Stimulated activated CD8-positive, alpha-beta memory T cell treated with anti-CD3 and anti-CD28 coated beads, Interleukin-15, amount 100 ng/mL, for 24 hours (primary cell): ENCODE measurements around the gene OPCML.

Experiments
- DNase-seq: peaks from one replicate; pipeline ENCODE4 v3.0.0-alpha.2; 2020; ENCODE audit warnings: low read depth

Gene OPCML

DNA sequence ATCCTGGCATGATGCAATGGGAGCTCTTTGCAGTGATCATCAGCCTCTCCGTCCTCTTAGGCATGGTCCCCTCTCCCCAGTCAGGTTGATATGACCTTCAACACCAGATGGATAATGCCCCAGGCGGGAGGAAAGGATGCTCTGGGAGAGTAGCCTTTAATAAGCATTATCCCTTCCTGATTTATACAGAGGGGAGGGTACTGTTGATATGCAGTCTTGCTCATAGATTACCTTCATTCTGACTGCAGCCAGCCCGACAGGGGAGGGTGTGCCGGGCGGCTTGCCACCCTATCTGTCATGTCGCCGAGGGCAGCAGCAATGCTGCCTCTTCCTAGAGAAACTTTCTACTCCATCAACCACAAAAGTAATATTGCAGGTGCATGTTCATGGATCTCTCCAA is 497.4 kb downstream of the OPCML start:
- no peak for DNase-seq

DNA sequence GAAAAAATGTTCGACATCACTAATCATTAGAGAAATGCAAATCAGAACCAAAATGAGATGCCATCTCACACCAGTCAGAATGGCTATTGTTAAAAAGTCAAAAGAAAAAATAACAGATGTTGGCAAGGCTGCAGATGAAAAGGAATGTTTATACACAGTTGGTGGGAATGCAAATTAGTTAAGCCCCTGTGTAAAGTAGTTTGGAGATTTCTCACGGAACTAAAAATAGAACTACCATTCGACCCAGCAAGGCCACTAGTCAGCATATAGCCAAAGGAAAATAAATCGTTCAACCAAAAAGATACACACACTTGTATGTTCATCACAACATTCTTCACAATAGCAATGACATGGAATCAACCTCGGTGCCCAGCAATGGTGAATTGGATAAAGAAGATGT is 503.2 kb downstream of the OPCML start:
- DNase-seq, result no peak

DNA sequence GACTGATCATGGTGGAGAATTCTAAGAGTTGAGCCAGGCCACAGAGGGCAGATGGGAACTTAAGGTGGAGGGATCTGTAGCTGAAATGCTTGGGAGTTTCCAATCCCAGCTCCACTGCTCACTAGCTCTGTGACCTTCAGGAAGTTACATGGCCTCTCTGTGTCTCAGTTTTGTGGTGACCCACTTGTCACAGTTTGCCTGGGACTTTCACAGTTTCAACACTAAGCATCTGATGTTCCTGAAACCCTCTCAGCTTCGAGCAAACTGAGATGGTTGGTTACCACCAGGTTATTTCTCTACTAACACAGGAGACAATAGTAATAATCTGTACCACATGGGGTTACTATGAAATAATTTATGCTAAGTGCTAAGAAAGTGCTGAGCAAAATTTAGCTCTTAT is 505.3 kb downstream of the OPCML start:
- no peak for DNase-seq

DNA sequence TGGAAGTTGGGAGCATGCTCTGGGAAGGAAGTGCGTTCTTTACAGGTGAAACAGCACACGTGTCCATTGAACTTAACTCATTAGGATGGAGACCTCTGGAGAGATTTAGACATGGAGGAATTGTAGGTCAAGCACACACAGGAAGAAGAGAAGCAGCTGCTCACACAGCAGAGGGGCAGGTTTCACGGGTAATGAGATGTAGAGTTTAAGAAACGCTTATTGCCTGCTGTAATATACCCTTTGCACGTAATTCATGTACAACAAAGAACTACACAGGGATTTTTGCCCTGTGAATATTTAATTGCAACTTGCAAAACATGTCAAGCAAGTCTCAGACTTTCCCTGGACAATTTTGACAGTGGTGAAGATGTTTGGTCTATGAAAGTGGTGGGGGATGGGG is 508.0 kb downstream of the OPCML start:
- DNase-seq, result no peak

DNA sequence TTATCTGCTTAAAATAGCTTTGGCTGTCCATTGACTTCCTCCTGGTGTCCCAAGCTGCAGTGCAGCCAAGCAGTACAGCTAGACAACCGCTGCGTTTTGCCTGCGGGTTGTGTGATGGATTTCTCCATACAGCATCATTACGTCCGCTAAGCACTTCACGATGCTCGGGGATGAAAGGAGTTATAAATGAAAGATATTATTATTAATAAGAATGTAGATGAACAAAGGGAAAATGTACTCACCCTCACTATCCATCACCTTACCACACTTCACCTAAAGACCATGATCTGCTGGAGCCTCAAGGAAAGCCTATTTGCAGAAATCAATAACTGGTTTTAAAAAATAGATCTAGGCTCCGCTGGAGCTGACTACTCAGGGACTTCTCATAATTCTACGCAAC is 509.1 kb downstream of the OPCML start:
- DNase-seq, result no peak

DNA sequence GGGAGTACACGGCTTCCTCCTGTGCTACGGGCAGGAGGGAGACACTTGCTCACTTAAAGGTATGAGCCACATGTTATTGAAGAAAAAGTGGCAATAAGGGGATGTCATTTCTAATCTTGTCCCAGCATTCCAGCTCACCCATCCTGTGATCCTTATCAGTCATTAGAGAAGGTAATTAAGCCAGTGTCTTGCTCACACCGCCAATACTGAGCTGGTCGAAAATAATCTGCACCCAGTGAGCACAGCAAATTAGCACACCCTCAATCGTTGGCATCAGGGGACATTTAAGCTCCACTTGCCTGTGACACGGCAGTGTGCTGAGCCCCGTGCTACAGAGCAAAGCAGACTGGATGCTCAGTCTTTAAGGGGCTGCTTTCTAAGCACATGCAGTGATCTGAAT is 510.7 kb downstream of the OPCML start:
- no peak for DNase-seq

DNA sequence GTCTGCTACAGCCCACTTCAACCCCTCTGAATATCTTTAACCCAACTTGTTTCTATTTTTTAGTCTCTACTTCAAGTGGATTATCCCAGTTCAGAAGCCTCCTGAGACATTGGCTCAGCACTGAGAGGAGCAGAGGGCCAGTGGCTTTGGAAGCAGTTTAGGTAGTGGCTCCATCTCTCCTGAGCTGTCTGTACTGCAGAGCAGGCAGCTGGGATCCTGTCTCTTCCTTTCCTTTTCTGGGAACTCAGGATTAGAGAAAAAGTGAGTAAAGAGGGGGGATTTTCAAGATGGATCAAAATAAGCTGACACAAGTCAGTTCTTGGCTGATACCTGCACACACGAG is 512.0 kb downstream of the OPCML start:
- DNase-seq, result no peak

DNA sequence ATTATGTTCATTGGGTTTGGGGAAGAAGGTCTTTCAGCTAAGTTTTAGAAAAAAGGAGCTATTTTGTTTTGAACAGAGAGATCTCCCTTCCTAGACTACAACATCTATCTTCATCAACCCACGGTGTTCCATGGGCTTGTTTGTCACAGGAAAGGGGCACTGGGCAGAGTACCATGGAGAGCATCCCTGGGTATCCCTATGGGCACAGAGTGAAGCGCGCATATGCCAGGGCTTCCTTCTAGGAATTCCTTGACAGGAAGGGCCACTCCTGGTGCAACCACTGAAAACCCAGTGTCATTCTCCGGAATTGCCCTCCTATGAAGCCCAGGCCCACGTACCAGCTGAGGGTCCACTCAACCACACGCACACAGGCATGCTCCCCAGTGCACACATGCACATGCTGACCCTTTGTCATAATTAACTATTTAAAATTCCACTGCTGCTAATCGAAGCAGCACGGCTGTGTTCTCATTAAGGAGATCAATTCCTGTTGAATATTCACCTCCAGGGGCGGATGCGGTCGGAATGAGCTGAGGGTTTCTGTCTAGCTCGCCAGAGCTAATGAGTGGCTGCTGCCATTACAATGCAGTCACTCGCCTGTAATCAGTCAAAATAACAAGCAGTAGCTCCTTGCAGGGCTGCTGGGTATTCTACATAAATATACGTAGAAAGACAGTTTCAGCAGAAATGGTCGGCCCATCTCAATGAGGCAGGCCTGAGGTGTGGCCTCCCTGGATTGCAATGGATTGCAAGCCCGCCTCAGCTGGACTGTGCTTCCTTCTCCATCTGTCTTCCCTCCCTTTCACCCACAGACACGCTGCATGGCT is 512.5 kb downstream of the OPCML start:
- DNase-seq, result no peak

DNA sequence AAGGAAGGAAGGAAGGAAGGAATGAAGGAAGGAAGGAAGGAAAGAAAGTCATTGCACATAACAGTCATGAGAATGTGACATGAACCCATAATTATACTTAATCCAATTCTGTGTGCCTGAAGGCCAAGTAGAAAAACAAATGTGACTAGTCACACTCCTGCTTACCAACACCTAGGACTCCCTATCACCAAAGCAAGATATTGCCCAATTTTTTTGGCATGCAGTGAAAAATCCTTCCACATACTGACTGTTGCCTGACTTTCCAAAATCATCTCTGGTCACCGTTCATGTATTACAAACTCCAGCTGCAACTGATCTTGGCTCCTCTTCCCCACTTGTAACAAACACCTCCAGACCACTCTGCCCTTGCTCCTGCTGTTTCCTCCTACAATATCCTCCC is 516.8 kb downstream of the OPCML start:
- DNase-seq, result no peak

DNA sequence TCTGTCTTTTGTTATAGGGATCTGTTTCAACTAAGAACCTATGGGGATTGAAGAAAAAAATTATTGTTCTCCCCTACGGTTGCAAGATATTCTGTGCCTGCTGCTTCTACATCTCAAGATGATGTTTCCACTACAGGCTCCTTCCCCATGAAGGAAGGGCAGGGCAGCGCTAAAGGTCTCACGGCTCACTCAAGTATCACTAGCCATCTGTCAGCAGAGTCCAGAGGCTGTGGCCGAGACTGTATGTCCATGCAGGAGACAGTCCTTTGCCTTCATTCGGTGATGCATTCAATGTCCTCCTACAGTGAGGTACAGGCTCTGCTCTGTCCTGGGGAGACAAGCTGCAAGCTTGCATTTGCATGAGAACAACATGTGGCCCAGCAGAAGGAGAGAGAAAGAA is 518.0 kb downstream of the OPCML start:
- no peak for DNase-seq

DNA sequence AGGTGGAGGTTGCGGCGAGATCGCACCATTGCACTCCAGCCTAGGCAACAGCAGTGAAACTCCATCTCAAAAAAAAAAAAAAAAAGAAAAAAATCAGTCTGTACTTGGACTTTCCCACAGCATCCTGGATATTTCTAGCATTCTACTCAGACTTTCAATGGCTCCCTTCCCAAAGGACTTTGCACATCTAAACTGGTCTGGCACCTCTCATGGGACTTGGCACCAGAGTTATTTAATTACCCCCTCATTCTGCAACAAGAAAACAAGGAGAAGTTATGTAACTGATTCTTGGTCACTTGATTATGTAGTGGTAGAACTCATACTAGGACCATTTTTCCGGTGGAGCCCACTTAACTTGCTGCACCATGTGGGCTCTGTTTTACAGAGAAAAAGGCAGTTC is 519.5 kb downstream of the OPCML start:
- no peak for DNase-seq

DNA sequence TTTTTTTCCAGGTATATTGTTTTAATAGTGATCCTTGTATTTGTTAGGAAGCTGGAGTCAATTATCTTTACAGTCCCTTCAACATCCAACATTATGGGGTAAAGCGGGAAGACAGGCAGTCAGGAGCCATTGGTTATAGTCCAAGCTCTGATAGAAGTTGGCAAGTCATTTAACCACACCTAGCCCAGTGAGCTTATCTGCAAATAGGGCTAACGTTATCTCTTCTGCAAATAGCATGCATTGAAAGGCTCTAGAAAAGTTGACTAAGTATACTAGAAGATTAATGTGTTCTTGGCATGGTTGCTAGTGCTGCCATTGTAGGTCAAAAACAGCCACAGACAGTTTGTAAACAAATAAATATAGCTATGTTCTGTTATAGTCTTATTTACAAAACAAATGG is 520.7 kb downstream of the OPCML start:
- DNase-seq, result no peak

DNA sequence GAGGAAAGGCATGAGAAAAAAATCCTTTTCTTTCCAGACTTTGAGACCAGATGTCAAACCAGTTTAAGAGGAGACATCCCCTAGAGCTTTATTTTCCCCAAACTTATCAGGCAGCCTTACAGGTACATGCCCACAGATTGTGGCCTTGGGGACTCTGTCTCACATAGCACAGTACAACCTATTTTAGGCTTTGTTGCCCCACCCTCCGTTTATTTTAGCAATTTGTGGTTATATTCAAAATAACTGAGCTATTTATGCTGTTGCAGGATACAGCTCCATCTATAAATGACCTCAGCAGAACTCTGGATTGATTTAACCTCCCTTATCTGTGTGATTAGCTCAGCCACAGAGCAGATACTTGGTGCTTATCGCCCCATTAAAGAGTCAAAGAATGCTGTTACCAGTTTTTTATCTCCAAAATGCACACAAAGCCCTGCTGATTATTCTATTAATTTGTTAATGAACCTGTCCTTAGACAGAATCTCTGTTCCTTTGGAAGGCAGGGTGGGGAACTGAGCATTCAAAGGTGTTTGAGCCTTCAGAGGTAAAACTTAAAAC is 525.2 kb downstream of the OPCML start:
- no peak for DNase-seq

DNA sequence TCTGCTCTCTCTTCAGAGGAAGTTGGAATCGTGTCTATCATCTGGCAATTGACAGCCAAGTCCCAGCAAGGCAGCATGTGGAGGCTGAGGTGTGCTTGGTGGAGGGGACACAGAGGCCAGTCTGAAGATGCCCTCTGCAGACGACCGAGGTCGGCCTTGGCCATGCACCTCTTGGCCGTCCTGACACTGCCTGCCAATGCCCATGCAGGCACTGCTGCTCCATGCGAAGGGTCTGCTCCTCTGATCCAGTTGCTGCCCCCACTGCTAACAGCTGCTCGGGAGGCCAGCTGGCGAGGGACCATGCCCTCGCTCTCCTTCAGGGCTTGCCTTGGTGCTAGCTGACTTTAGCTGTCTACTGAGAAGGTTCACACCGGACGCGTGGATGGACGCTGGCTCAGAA is 527.9 kb downstream of the OPCML start:
- DNase-seq, result no peak

DNA sequence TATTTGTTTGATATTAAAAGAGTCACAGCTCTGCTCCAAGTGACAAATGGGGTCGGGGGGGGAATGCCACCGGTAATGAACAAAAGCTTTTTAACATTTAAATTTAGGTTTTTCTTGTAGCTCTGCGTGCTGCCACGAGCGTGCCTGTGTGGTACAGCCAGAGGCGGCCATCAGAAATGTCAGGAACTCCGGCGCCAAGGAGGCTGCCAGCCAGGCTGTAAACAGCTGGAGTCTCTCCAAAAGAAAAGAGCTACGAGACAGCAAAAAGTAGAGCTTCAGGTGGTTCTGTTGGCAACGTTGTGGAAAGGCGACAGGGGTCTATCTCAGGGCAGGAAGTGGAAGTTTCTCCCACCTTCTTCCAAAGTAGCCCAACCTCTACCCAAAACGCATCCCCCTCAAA is 532.8 kb downstream of the OPCML start:
- no peak for DNase-seq

DNA sequence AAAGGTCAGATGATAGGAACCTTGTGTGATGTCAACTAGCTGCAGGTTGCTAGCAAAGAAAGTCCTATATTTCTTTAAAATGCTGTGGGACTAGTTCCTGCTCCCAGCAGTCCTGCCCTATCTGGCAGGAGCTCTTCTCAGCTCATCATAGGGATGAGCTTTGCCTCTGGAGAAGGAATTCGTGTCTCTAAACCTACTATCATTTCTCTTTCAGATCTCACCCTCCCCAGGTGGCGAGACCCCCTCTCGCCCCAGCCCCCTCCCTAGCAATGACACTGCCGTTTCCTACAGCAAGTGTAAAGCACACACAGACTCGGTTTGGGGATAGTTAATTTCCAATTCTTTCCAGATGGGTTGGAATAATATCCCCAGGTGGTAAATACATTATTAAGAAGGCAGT is 533.3 kb downstream of the OPCML start:
- DNase-seq, result no peak

DNA sequence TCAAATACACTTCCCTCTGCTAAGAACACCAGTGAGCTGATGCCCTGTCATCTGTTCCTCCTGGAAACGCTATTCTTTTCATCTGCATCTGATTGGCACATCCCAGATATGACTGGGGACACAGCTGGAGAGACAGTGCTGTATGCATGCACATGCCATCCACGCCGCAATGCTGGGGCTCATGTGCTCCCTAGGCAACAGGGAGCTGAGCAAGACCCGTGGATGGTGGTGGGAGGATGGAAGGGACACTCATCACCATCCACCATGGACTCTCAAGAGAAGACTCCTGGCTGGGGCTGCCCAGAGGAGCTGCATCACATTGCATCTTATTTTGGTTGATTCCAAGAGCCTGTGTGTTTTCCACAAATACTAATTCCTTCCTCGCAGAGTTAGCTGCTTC is 534.9 kb downstream of the OPCML start:
- no peak for DNase-seq

DNA sequence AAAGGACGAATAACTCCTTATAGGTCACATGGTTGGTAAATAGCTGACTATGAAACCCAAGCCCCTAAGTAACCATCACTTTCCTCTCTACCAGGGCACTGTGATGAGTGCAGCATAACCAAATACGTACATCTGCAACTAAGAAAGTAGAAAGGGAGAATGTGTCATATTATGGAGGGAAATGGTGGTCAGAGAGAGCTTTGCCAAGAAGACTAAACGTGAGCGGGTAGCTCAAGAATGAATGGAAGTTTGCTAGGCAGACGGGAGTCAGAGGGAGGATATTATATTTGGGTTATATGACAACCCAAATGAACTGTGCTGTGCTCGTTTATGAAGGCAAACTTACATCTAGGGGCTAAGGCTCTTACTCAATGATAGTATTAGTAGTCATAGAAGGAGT is 537.3 kb downstream of the OPCML start:
- no peak for DNase-seq

DNA sequence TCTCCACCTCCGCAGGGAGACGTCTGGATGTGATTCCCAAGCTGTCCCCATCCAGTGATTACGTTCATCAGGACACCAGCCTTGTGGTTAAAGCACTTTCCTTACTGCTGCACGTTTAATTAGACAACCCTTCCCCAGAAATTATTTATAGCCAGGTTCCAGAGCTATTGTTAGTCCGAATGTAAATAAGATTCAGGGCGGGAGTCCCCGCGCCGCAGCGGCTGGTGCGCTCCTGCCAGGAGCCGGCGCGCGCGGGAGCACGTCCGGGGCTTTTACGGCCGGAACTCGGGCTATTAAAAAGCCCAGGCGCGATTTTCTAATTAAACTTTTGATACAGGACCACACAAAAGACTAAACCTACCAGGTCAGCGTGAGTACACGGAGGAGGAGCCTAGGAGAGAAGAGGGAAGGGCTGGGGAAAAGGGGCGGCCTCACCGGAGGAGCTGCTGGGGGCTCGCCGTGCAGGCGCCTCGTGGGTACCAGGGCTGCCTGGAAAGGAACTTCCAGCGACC is 538.3 kb downstream of the OPCML start:
- DNase-seq, result no peak

DNA sequence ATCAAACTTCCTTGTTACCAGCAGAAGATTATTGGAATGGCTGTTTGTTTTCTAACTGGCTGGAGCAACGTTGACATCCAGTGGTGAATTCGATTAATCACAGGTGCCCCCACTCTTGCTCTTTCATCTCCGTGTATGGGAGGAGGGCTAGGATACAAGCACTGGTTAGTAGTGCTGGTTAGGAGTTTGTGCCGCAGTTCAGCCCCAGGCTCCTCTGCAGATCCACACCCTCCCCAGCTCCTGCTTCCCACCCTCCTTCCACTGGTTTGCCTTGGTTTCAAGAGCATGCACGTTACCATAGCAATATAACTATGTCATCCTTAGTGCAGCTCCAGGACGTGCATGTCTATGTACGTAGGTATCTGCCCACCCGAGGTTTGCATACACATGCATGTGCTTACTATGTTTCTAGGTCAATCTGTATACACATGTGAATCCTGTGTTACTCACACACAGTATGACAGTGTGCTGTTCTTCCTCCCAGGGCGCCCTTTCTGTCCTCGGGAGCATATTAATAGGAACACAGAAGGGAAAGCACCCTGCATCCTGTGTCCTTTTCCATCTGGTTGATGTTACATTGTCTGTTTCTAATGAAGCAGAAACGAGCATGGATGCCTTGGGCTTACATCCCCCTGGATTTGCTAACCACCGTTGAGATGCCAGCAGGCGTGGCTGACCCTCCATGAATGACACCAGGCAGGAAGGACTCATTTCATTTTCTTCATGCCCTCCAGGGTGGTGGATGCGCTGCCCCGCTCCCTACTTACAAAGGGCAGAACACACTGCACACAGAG is 539.3 kb downstream of the OPCML start:
- DNase-seq, result no peak

DNA sequence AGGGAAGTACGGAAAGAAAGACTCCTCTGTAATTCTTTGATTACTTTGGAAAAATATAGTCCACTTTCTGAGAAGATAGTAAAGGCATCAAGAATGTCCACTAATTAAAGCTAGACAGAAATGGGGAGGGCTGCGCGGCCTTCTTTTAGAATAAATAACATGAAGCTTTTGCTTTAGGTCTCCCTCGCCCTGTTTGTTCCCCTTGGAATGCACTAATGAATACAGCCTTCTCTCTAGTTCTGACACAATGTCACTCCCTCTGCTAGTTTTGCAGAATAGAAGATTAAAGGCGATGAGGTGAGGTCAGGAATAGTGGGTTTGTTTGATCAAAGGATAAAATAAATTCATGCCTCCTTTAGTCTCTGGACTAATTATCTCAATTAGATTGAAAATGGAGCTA is 543.9 kb downstream of the OPCML start:
- DNase-seq, result no peak

DNA sequence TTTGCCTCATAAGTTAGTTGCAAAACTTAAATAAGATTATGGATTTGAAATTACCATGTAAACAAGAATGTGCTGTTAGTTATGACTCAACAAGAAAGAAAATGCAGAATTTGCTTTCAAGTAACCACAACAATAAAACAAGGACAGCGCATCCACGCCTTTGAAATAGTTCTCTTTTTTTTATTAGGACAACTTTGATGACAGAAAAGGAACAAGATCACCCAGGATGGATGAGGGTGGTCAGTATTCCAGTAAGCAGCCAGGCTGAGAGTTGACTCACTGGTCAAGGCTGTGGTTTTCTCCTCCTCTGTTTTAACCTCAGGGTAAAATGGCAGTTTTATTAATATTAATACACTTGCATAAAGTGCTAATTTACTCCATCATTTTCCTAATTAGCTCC is 544.4 kb downstream of the OPCML start:
- DNase-seq, result no peak

DNA sequence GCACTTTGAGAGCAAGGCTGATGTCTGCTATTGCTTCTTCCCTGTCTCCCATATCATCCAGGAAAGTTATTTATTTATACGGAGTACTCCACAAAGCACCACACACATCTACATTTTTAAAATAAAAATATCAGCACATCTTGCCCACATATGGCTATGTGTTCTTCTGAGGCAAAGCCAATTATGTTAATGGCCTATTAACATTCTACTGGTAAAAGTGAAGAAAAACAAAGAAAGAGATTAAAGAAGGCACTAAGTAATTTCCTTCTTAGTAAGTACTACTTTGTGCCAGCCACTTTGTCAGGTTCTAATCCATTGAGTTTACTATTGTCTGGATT is 548.7 kb downstream of the OPCML start:
- DNase-seq, result no peak
